Heart left ventricle (tissue), 16 donors: ENCODE data around the gene DUSP15. TPM values are rescaled to one million over a fixed set of nuclear protein-coding genes. Genes with fewer than 3 reads are reported as not detected.

Experiments
- ATAC-seq, 4 donors: fragments of 200-7000 bp; cut with Tn5 transposase; one replicate each; pipeline ENCODE4 v1.9.1; 2020 to 2022; ENCODE audit warnings: moderate library complexity in 4 of 4, mild to moderate bottlenecking in 3 of 4, moderate number of reproducible peaks in 1 of 4
- DNase-seq, 5 donors: peaks; one replicate each; pipeline ENCODE4 v3.0.0-alpha.2; 2020
- H3K27ac ChIP-seq, 12 donors: fragments of 200-600 bp; sonication (generic) in 4 of 12; one replicate each; pipeline versions ENCODE4 v1.5.0 to v1.8.0; 2016 to 2022; ENCODE audit warnings: mild to moderate bottlenecking in 2 of 12
- H3K27me3 ChIP-seq, 9 donors: fragments of 200-600 bp; sonication (generic) in 2 of 9; one replicate each; pipeline versions ENCODE4 v1.5.1 to v1.8.0; 2016 to 2022; ENCODE audit warnings: mild to moderate bottlenecking in 3 of 9
- H3K36me3 ChIP-seq, 9 donors: fragments of 200-600 bp; sonication (generic) in 2 of 9; one replicate each; pipeline versions ENCODE4 v1.5.0 to v1.8.0; 2018 to 2022; ENCODE audit warnings: mild to moderate bottlenecking in 2 of 9
- H3K4me1 ChIP-seq, 12 donors: fragments of 200-600 bp; sonication (generic) in 4 of 12; one replicate each; pipeline versions ENCODE4 v1.5.0 to v1.8.0; 2016 to 2022; ENCODE audit warnings: mild to moderate bottlenecking in 3 of 12
- H3K4me3 ChIP-seq, 12 donors: fragments of 200-600 bp; sonication (generic) in 4 of 12; one replicate each; pipeline versions ENCODE4 v1.5.0 to v1.8.0; 2017 to 2022; ENCODE audit warnings: mild to moderate bottlenecking in 9 of 12, moderate library complexity in 4 of 12
- H3K9me3 ChIP-seq, 12 donors: fragments of 200-600 bp; sonication (generic) in 4 of 12; one replicate each; pipeline versions ENCODE4 v1.5.0 to v1.8.0; 2016 to 2022; ENCODE audit warnings: mild to moderate bottlenecking in 1 of 12
- CTCF ChIP-seq, 12 donors: fragments of 200-600 bp; sonication (generic) in 4 of 12; IDR thresholded peaks; one replicate each; pipeline versions ENCODE4 v1.5.0 to v1.8.0; 2018 to 2022; ENCODE audit warnings: antibody characterized with exemption in 12 of 12, mild to moderate bottlenecking in 5 of 12
- POLR2A ChIP-seq, 2 donors: fragments of 450-650 bp; IDR thresholded peaks; one replicate each; pipeline ENCODE4 v1.6.1; 2017; ENCODE audit warnings: antibody characterized with exemption in 2 of 2, mild to moderate bottlenecking in 2 of 2, moderate library complexity in 2 of 2
- WGBS, 4 donors: extraction: QIAGEN DNeasy Blood & Tissue Kit in 2 of 4; methylation state at CpG; one replicate each; pipeline versions ENCODE4 v1.1.5 to v1.1.7; 2013 to 2018; 5-methylcytosine and 5-hydroxymethylcytosine counted together
- intact Hi-C, 10 donors: fragments of 100-400 bp; cut with DNase I; formaldehyde crosslinking; loops; one replicate each; pipeline versions ENCODE4 v1.11.1 to v1.14.2; 2022
- polyA plus RNA-seq, 2 donors: library from polyadenylated mRNA; stranded (reverse); fragments of 200-250 nt; gene quantifications; one replicate each; pipeline ENCODE4 v1.2.3, GENCODE V29; 2013
- total RNA-seq, 9 donors: library from RNA; depleted of rRNA in 2 of 9; stranded (reverse); fragments of >200 nt in 2 of 9; fragmentation: NEBNext Ultra II Directional in 3 of 9; extraction: Animal tissue kit (Norgen Biotek cat#: 25700) in 3 of 9; gene quantifications; one replicate each; pipeline versions ENCODE4 v1.1.0 to v1.2.4, GENCODE V29; 2016 to 2023
- donor health status: ischemic (EF 13 %, LVEDD 7.1; RV severe dilation, severe dysfunction).
- donor health status: healthy with polysubstance abuse.
- donor health status: DM: no; HTN: yes; CAD: no.
- donor health status: DM: no; HTN: no; CAD: no.
- donor health status: ischemic (EF 25% LVEDD 6.9; RV normal size, moderate dysfunction).
- donor health status: ischemic (EF 25% LVEDD 5.7; RV mildly dilated, moderate dysfunction).
- donor health status: healthy.
- donor health status: DM: yes; HTN: yes; CAD: no.
- donor health status: ischemic (EF 35%, LVEDD 5.7; RV mildly dilated, moderate dysfunction).
- donor health status: nonischemic (EF 11% LVEDD 7.7; RV severe dilation, severe dysfunction).
- donor health status: DM: yes; HTN: yes; CAD: no.
- donor health status: PGD.
- donor health status: ischemic (EF 29% LVEDD 5.4; RV normal size, mild dysfunction).
- donor health status: nonischemic (EF 23%, LVEDD 6.1; RV moderate dilation, normal function).

The DUSP15 gene
- total and polyA plus RNA-seq, 11 donors, result 0.68 to 7.4 (median 3.0) TPM

GRCh38 chr20:31826074-31826473, 44.3 kb downstream of the DUSP15 start:
- WGBS, 4 donors, result 88 to 90% (median 89%) methylated on average over 5 of the region's 5 CpGs
- TF ChIP-seq CTCF (IDR thresholded peaks at IDR 0.05) (no peak), POLR2A (IDR thresholded peaks at IDR 0.05) (no peak)
- no peak overlapping the region for H3K4me3 ChIP-seq
- no peaks in the 10 kb centered on the region for H3K27me3 ChIP-seq
- no peak for DNase-seq
- ATAC-seq, result no peak
- H3K9me3 ChIP-seq, result no peaks in the 10 kb centered on the region
- no peak overlapping the region for H3K27ac ChIP-seq
- H3K4me1 ChIP-seq, result peaks cover 0 to 12% (median 5%) of the 10 kb centered on the region in 12 donors
- intact Hi-C loops, result loop anchor here (5.0 to 10.0 kb wide), 7 partner anchors 129 to 829 kb away; partner anchors contain the start of gene PDRG1 (in 1 of the 10)
- no peaks in the 10 kb centered on the region for H3K36me3 ChIP-seq

GRCh38 chr20:31824554-31825313, 45.6 kb downstream of the DUSP15 start:
- WGBS, 4 donors, result 82 to 86% (median 84%) methylated on average over 14 of the region's 14 CpGs
- no peak for TF ChIP-seq POLR2A (IDR thresholded peaks at IDR 0.05)
- TF ChIP-seq CTCF (IDR thresholded peaks at IDR 0.05), result no peak
- Histone ChIP-seq H3K4me1 (peaks cover 0 to 12% (median 5%) of the 10 kb centered on the region in 12 donors), H3K9me3 (no peaks in the 10 kb centered on the region), H3K27me3 (no peaks in the 10 kb centered on the region), H3K27ac (no peak overlapping the region), H3K36me3 (no peaks in the 10 kb centered on the region), H3K4me3 (no peak overlapping the region)
- no peak for ATAC-seq
- intact Hi-C loops, result loop anchor here (2.0 to 10.0 kb wide), 10 partner anchors 128 to 830 kb away; partner anchors contain the start of gene PDRG1 (in 2 of the 10)
- DNase-seq, result no peak

- intact Hi-C loops, result loop anchor here in 9 of 10 donors (2.0 to 10.0 kb wide), 10 partner anchors 128 to 831 kb away; partner anchors contain the start of gene PDRG1 (in 2 of the 9)
- TF ChIP-seq POLR2A (IDR thresholded peaks at IDR 0.05) (no peak), CTCF (IDR thresholded peaks at IDR 0.05) (no peak)
- H3K36me3 ChIP-seq, result no peaks in the 10 kb centered on the region
- peaks cover 0 to 17% (median 5%) of the 10 kb centered on the region in 12 donors for H3K4me1 ChIP-seq
- H3K9me3 ChIP-seq, result no peaks in the 10 kb centered on the region
- H3K4me3 ChIP-seq, result no peak overlapping the region
- ATAC-seq (no peak), DNase-seq (no peak)
- WGBS, 4 donors, result 89 to 94% (median 92%) methylated on average over 4 of the region's 4 CpGs
- no peak overlapping the region for H3K27ac ChIP-seq
- no peaks in the 10 kb centered on the region for H3K27me3 ChIP-seq
These were observed 46.2 kb downstream of the DUSP15 start for GRCh38 chr20:31824125-31824485.

GRCh38 chr20:31823360-31824124, 46.8 kb downstream of the DUSP15 start:
- no peak for TF ChIP-seq CTCF (IDR thresholded peaks at IDR 0.05)
- TF ChIP-seq POLR2A (IDR thresholded peaks at IDR 0.05), result no peak
- 60 to 69% (median 65%) methylated on average over 13 to 14 of the region's 14 CpGs for WGBS, 4 donors
- Histone ChIP-seq H3K4me1 (peaks cover 0 to 21% (median 5%) of the 10 kb centered on the region in 12 donors), H3K27me3 (no peaks in the 10 kb centered on the region), H3K36me3 (no peaks in the 10 kb centered on the region), H3K27ac (no peak overlapping the region), H3K4me3 (no peak overlapping the region), H3K9me3 (no peaks in the 10 kb centered on the region)
- ATAC-seq (no peak), DNase-seq (no peak)
- intact Hi-C loops, result loop anchor here (2.0 to 10.0 kb wide), 15 partner anchors 23 to 831 kb away; partner anchors contain the start of gene PDRG1 (in 4 of the 10)
